ENCODE data around the gene MEIS3. TPM values are rescaled to one million over a fixed set of nuclear protein-coding genes. Genes with fewer than 3 reads are reported as not detected.

The MEIS3 gene
- total and polyA plus RNA-seq, 2 donors from 2014 or later: 3.8 to 7.6 TPM

DNA sequence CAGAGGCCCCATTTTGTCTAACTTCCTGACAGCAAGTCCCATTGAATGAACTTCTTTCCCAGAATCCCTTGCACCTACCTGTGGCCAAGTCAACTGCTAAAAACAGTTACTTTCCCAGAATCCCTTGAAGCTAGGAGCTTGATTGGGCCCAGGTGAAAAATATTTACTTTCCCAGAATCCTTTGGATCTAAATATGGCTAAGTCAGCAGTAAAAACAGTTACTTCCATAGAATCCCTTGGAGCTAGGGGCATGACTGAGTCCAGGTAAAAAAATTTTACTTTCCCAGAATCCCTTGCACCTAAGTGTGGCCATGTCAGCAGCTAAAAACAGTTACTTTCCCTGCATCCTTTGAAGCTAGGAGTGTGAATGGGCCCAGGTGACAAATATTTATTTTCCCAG is 13.2 kb upstream of the MEIS3 start:
- H3K27ac ChIP-seq (ENCODE audit: low read depth in 2 of 2, low read length in 2 of 2): no peak overlapping the region
- H3K36me3 ChIP-seq (ENCODE audit: control insufficient read depth in 2 of 3, insufficient read depth in 3 of 3, low read length in 3 of 3): no peaks in the 10 kb centered on the region
- H3K27me3 ChIP-seq (ENCODE audit: control insufficient read depth, insufficient read depth, low read length): peaks cover 13% of the 10 kb centered on the region
- FAIRE-seq: no peak
- DNase-seq: no peak
- H3K4me1 ChIP-seq (ENCODE audit: control insufficient read depth in 2 of 3, insufficient read depth in 2 of 3, low read depth in 1 of 3, low read length in 3 of 3): peaks cover 0 to 6% (median 0%) of the 10 kb centered on the region in 3 donors
- H3K4me3 ChIP-seq (ENCODE audit: low read length in 3 of 3): no peak overlapping the region
- intact Hi-C loops (cut with DNase I): no loop called here
- H3K9ac ChIP-seq (ENCODE audit: low read length in 3 of 3): no peak overlapping the region
- TF ChIP-seq, protein P1, sequence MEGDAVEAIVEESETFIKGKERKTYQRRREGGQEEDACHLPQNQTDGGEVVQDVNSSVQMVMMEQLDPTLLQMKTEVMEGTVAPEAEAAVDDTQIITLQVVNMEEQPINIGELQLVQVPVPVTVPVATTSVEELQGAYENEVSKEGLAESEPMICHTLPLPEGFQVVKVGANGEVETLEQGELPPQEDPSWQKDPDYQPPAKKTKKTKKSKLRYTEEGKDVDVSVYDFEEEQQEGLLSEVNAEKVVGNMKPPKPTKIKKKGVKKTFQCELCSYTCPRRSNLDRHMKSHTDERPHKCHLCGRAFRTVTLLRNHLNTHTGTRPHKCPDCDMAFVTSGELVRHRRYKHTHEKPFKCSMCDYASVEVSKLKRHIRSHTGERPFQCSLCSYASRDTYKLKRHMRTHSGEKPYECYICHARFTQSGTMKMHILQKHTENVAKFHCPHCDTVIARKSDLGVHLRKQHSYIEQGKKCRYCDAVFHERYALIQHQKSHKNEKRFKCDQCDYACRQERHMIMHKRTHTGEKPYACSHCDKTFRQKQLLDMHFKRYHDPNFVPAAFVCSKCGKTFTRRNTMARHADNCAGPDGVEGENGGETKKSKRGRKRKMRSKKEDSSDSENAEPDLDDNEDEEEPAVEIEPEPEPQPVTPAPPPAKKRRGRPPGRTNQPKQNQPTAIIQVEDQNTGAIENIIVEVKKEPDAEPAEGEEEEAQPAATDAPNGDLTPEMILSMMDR (IDR thresholded peaks at IDR 0.05; ENCODE audit: borderline replicate concordance, extremely low read depth, insufficient read depth): no peak
- no peaks in the 10 kb centered on the region for H3K9me3 ChIP-seq (ENCODE audit: control insufficient read depth in 2 of 3, insufficient read depth in 1 of 3, low read length in 3 of 3)

DNA sequence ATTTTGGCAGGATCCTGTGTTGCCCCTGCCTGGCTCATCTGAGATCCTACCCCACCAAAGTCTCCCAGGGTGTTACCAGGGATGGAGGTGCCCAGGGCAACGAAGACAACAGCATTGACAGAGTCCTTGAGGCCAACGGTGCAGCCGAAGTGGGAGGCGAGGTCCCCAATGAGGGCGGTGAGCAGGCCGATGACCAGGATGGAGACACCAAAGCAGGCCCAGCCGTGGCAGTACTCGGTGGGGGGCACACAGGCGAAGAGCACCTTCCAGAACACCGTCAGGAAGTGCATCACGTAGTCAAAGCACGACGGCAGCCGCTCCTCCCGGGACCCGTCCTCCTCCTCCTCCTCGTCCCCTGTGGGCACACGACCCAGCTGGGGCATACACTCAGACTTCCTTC is 12.8 kb upstream of the MEIS3 start:
- DNase-seq (no peak), FAIRE-seq (no peak)
- no peak overlapping the region for H3K27ac ChIP-seq (ENCODE audit: low read depth in 2 of 2, low read length in 2 of 2)
- H3K9ac ChIP-seq (ENCODE audit: low read length in 3 of 3): no peak overlapping the region
- no peak overlapping the region for H3K4me3 ChIP-seq (ENCODE audit: low read length in 3 of 3)
- intact Hi-C loops (cut with DNase I): no loop called here
- peaks cover 13% of the 10 kb centered on the region for H3K27me3 ChIP-seq (ENCODE audit: control insufficient read depth, insufficient read depth, low read length)
- TF ChIP-seq, protein P1 (IDR thresholded peaks at IDR 0.05; ENCODE audit: borderline replicate concordance, extremely low read depth, insufficient read depth): no peak
- H3K9me3 ChIP-seq (ENCODE audit: control insufficient read depth in 2 of 3, insufficient read depth in 1 of 3, low read length in 3 of 3): no peaks in the 10 kb centered on the region
- no peaks in the 10 kb centered on the region for H3K36me3 ChIP-seq (ENCODE audit: control insufficient read depth in 2 of 3, insufficient read depth in 3 of 3, low read length in 3 of 3)
- peaks cover 0 to 6% (median 0%) of the 10 kb centered on the region in 3 donors for H3K4me1 ChIP-seq (ENCODE audit: control insufficient read depth in 2 of 3, insufficient read depth in 2 of 3, low read depth in 1 of 3, low read length in 3 of 3)

DNA sequence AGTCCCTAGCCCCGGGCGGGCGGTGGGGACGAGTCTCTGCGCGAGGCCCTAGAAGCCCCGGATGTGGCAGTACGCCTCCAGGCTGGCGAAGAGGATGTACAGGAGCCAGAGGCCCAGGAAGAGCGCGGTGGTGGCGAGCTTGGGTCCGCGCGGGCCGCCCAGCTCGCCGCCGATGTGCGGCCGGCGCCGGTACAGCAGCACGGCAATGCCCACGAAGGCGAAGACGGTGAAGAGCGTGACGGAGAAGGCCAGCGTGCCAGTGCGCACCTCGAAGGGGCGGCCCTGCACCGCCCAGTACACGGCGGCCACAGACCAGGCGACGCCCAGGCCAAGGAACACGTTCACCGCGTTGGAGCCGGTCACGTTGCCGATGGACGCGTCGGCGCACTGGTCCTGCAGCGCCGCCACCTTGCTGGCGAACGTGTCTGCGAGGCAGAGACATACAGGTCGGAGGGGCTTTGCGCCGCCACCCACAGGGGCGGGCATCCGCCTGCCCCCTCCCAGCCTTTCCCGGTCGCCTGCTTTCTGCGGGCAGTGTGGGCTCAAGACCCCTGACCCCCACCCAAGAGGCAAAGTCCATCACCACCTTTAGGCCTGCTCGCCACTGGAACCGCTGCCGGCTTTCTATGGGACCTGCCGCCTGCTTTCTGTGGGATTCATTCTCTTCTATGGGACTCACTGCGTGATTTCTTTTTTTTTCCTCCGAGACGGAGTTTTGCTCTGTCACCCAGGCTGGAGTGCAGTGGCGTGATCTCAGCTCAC is 10.9 kb upstream of the MEIS3 start:
- TF ChIP-seq, protein P1 (IDR thresholded peaks at IDR 0.05; ENCODE audit: borderline replicate concordance, extremely low read depth, insufficient read depth): peak; percentile 11
- Histone ChIP-seq H3K27ac (ENCODE audit: low read depth in 2 of 2, low read length in 2 of 2) (no peak overlapping the region), H3K27me3 (ENCODE audit: control insufficient read depth, insufficient read depth, low read length) (peaks cover 13% of the 10 kb centered on the region), H3K36me3 (ENCODE audit: control insufficient read depth in 2 of 3, insufficient read depth in 3 of 3, low read length in 3 of 3) (no peaks in the 10 kb centered on the region), H3K4me1 (ENCODE audit: control insufficient read depth in 2 of 3, insufficient read depth in 2 of 3, low read depth in 1 of 3, low read length in 3 of 3) (peaks cover 0 to 6% (median 0%) of the 10 kb centered on the region in 3 donors), H3K9me3 (ENCODE audit: control insufficient read depth in 2 of 3, insufficient read depth in 1 of 3, low read length in 3 of 3) (no peaks in the 10 kb centered on the region), H3K4me3 (ENCODE audit: low read length in 3 of 3) (no peak overlapping the region), H3K9ac (ENCODE audit: low read length in 3 of 3) (no peak overlapping the region)
- peak in 4 of 5 donors; percentile 50 to 78 (median 65) for DNase-seq
- FAIRE-seq: no peak
- intact Hi-C loops (cut with DNase I): no loop called here
